ENCODE results near the gene CDK6. TPM values are rescaled to one million over a fixed set of nuclear protein-coding genes. Genes with fewer than 3 reads are reported as not detected.

CDK6 gene
- total RNA-seq, 1 donor from 2014 or later, result 23.3 TPM

DNA sequence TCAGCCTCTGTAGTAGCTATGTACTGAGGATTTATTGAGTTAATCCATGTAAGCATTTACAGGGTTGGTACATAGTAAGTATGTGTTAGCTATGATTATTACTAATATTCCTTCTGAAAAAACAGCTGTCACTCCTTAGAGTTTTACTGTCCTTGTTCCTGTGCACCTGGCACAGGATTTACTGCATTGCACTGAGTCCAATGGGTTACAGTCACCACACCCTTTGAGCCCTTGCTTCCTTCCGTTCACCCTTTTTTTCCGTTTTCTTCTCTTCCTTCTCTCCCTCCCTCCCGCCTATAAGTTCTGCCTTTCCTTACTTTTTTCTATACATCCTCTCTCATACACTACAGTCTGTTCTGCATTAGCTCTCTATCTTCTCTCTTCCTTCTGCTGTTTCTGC lies 12.5 kb upstream of the CDK6 start:
- TF ChIP-seq, protein P1, sequence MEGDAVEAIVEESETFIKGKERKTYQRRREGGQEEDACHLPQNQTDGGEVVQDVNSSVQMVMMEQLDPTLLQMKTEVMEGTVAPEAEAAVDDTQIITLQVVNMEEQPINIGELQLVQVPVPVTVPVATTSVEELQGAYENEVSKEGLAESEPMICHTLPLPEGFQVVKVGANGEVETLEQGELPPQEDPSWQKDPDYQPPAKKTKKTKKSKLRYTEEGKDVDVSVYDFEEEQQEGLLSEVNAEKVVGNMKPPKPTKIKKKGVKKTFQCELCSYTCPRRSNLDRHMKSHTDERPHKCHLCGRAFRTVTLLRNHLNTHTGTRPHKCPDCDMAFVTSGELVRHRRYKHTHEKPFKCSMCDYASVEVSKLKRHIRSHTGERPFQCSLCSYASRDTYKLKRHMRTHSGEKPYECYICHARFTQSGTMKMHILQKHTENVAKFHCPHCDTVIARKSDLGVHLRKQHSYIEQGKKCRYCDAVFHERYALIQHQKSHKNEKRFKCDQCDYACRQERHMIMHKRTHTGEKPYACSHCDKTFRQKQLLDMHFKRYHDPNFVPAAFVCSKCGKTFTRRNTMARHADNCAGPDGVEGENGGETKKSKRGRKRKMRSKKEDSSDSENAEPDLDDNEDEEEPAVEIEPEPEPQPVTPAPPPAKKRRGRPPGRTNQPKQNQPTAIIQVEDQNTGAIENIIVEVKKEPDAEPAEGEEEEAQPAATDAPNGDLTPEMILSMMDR (IDR thresholded peaks at IDR 0.05; ENCODE audit: unreplicated experiment), result no peak
- Mint-ChIP-seq H3K36me3 (ENCODE audit: insufficient read depth) (no peaks in the 10 kb centered on the region), H3K27ac (no peak overlapping the region), H3K9me3 (ENCODE audit: low read depth) (no peaks in the 10 kb centered on the region), H3K27me3 (peaks cover 19% of the 10 kb centered on the region), H3K4me1 (ENCODE audit: low read depth) (peaks cover 1% of the 10 kb centered on the region), H3K4me3 (ENCODE audit: low read depth) (no peak overlapping the region)
- DNase-seq (ENCODE audit: low spot score, unreplicated experiment), result no peak

DNA sequence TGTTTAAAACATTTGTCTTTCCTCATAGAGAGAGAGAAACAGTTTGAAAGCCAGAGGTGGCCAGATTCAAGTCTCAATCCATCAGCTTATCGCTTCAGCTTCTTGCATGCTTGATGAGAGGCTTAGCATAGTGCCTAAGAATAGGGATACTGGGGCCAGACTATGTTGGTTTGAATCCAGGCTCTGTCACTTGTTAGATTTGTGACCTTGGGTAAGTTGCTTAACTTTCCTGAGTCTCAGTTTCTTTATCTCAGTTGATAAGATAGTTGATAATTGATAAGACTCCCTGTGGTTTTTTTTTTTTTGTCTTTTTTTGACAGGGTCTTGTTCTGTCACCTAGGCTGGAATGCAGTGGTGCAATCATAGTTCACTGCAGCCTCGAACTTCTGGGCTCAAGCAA lies 12.1 kb upstream of the CDK6 start:
- no peaks in the 10 kb centered on the region for H3K9me3 Mint-ChIP-seq (ENCODE audit: low read depth)
- TF ChIP-seq, protein P1 (IDR thresholded peaks at IDR 0.05; ENCODE audit: unreplicated experiment), result no peak
- H3K27ac Mint-ChIP-seq, result no peak overlapping the region
- peaks cover 1% of the 10 kb centered on the region for H3K4me1 Mint-ChIP-seq (ENCODE audit: low read depth)
- H3K27me3 Mint-ChIP-seq, result peaks cover 23% of the 10 kb centered on the region
- no peaks in the 10 kb centered on the region for H3K36me3 Mint-ChIP-seq (ENCODE audit: insufficient read depth)
- no peak overlapping the region for H3K4me3 Mint-ChIP-seq (ENCODE audit: low read depth)
- DNase-seq (ENCODE audit: low spot score, unreplicated experiment), result no peak

DNA sequence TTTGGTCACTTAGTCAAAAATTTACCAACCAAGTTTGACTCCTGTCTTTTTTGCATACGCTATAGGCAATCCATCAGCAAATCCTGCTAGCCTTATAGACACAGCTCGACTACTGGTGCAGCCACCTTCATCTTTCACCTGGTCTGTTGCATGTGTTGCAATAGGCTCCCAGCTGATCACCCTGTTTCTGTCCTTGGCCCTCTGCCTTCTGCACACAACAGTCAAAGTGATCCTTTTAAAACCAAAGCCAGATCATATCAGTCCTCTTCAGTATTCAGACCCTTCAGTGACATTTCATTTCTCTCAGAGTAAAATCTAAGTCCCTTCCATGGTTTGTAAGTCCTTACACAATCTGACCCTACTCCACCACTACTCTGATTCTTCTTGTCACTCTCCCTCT lies 10.9 kb upstream of the CDK6 start:
- no peak overlapping the region for H3K27ac Mint-ChIP-seq
- TF ChIP-seq, protein P1 (IDR thresholded peaks at IDR 0.05; ENCODE audit: unreplicated experiment), result no peak

DNA sequence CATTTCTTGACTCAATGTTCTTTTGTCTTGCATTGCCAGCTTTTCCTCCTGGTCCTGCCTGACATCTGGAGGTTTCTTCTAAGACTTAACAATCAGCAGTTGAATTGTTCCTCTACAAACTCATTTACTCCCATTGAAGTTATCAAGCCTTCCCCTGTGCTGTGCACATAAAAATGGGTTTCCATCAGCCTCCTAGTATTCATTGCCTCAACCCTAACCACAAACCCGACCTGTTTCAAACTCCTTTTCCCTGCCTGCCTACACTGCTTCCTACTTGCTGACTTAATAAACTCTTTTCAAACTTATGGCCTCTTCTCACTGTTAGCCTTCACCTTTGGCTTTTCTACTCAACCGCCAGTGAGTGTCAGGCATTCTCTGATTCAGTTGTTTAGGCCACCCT lies 9.4 kb upstream of the CDK6 start:
- Mint-ChIP-seq H3K4me1 (ENCODE audit: low read depth) (peaks cover 1% of the 10 kb centered on the region), H3K4me3 (ENCODE audit: low read depth) (no peak overlapping the region), H3K27me3 (peaks cover 41% of the 10 kb centered on the region), H3K36me3 (ENCODE audit: insufficient read depth) (no peaks in the 10 kb centered on the region), H3K9me3 (ENCODE audit: low read depth) (no peaks in the 10 kb centered on the region), H3K27ac (no peak overlapping the region)
- TF ChIP-seq, protein P1 (IDR thresholded peaks at IDR 0.05; ENCODE audit: unreplicated experiment), result no peak
- DNase-seq (ENCODE audit: low spot score, unreplicated experiment), result no peak

More for the DNA sequence above, 10.9 kb upstream of the CDK6 start:
- no peak overlapping the region for H3K4me3 Mint-ChIP-seq (ENCODE audit: low read depth)
- H3K36me3 Mint-ChIP-seq (ENCODE audit: insufficient read depth), result no peaks in the 10 kb centered on the region
- no peaks in the 10 kb centered on the region for H3K9me3 Mint-ChIP-seq (ENCODE audit: low read depth)
- no peak for DNase-seq (ENCODE audit: low spot score, unreplicated experiment)
- peaks cover 1% of the 10 kb centered on the region for H3K4me1 Mint-ChIP-seq (ENCODE audit: low read depth)
- peaks cover 27% of the 10 kb centered on the region for H3K27me3 Mint-ChIP-seq

DNA sequence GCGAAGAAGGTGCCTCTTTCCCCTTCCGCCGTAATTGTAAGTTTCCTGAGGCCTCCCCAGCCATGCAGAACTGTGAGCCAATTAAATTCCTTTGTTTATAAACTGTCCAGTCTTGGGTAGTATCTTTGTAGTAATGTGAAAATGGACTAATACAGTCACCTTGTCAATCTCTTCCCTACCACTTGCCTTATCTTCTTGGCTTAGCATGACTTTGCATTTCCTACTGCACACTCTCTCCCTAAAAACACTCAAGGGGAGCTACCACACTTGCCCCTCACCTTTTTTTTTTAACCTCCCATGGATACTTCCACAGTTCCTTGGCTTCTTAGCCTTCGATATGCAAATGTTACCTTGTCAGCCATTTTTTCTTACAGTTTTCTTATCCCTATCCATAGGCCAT lies 7.4 kb upstream of the CDK6 start:
- TF ChIP-seq, protein P1 (IDR thresholded peaks at IDR 0.05; ENCODE audit: unreplicated experiment), result no peak
- no peaks in the 10 kb centered on the region for H3K4me1 Mint-ChIP-seq (ENCODE audit: low read depth)
- H3K36me3 Mint-ChIP-seq (ENCODE audit: insufficient read depth), result no peaks in the 10 kb centered on the region
- no peak overlapping the region for H3K4me3 Mint-ChIP-seq (ENCODE audit: low read depth)
- DNase-seq (ENCODE audit: low spot score, unreplicated experiment), result no peak
- H3K27me3 Mint-ChIP-seq, result peaks cover 43% of the 10 kb centered on the region
- no peak overlapping the region for H3K27ac Mint-ChIP-seq
- no peaks in the 10 kb centered on the region for H3K9me3 Mint-ChIP-seq (ENCODE audit: low read depth)
